Mesothelial cell of epicardium (in vitro differentiated cells): ENCODE measurements around the gene CALHM3. TPM values are rescaled to one million over a fixed set of nuclear protein-coding genes. Genes with fewer than 3 reads are reported as not detected.

Experiments used
- DNase-seq, 2 experiments: peaks; one replicate each; pipeline ENCODE4 v3.0.0; 2021; ENCODE audit warnings: low spot score in 2 of 2; ENCODE audit not compliant: unreplicated experiment in 2 of 2
- H3K27ac Mint-ChIP-seq: 2 replicates; pipeline ENCODE4 v1.8.0; 2021; ENCODE audit warnings: mixed read lengths
- H3K27me3 Mint-ChIP-seq: 2 replicates; pipeline ENCODE4 v1.8.0; 2021; ENCODE audit warnings: low read depth, mixed read lengths
- H3K36me3 Mint-ChIP-seq: 2 replicates; pipeline ENCODE4 v1.8.0; 2021; ENCODE audit warnings: mixed read lengths
- H3K4me1 Mint-ChIP-seq: 2 replicates; pipeline ENCODE4 v1.8.0; 2021; ENCODE audit warnings: mixed read lengths
- H3K4me3 Mint-ChIP-seq: 2 replicates; pipeline ENCODE4 v1.8.0; 2021; ENCODE audit warnings: mild to moderate bottlenecking, moderate library complexity, mixed read lengths
- H3K9me3 Mint-ChIP-seq: 2 replicates; pipeline ENCODE4 v1.8.0; 2021; ENCODE audit warnings: mixed read lengths
- CTCF ChIP-seq: fragments of 200-600 bp; sonication (generic); IDR thresholded peaks from one replicate; pipeline ENCODE4 v1.5.0; 2021; ENCODE audit warnings: antibody characterized with exemption; ENCODE audit not compliant: unreplicated experiment
- total RNA-seq: library from RNA; stranded (reverse); gene quantifications from 3 replicates; pipeline ENCODE4 v1.2.1, GENCODE V29; 2021

CALHM3 gene
- total RNA-seq, 1 donor from 2014 or later = not detected

- Mint-ChIP-seq H3K27ac (no peak overlapping the region), H3K9me3 (no peaks in the 10 kb centered on the region), H3K27me3 (peaks cover 16% of the 10 kb centered on the region), H3K4me1 (no peaks in the 10 kb centered on the region), H3K36me3 (no peaks in the 10 kb centered on the region), H3K4me3 (no peak overlapping the region)
- DNase-seq = no peak
- TF ChIP-seq CTCF = no peak
These were observed 5.8 kb downstream of the CALHM3 start for GRCh38 chr10:103473261-103473671.

- no peak for DNase-seq
- no peaks in the 10 kb centered on the region for H3K36me3 Mint-ChIP-seq
- H3K4me3 Mint-ChIP-seq = no peak overlapping the region
- H3K27ac Mint-ChIP-seq = no peak overlapping the region
- no peak for TF ChIP-seq CTCF
- peaks cover 14% of the 10 kb centered on the region for H3K27me3 Mint-ChIP-seq
- H3K4me1 Mint-ChIP-seq = peaks cover 3% of the 10 kb centered on the region
- no peaks in the 10 kb centered on the region for H3K9me3 Mint-ChIP-seq
These were observed 7.0 kb downstream of the CALHM3 start for GRCh38 chr10:103472005-103472404.

GRCh38 chr10:103470761-103471653 is 8.0 kb downstream of the CALHM3 start:
- no peak overlapping the region for H3K27ac Mint-ChIP-seq
- H3K9me3 Mint-ChIP-seq = no peaks in the 10 kb centered on the region

GRCh38 chr10:103469201-103469600 is 9.8 kb downstream of the CALHM3 start:
- H3K27ac Mint-ChIP-seq = no peak overlapping the region
- H3K36me3 Mint-ChIP-seq = no peaks in the 10 kb centered on the region
- no peak for TF ChIP-seq CTCF
- peaks cover 14% of the 10 kb centered on the region for H3K27me3 Mint-ChIP-seq
- no peak for DNase-seq
- peaks cover 9% of the 10 kb centered on the region for H3K4me1 Mint-ChIP-seq
- H3K9me3 Mint-ChIP-seq = no peaks in the 10 kb centered on the region
- no peak overlapping the region for H3K4me3 Mint-ChIP-seq

More at GRCh38 chr10:103470761-103471653, 8.0 kb downstream of the CALHM3 start:
- no peaks in the 10 kb centered on the region for H3K36me3 Mint-ChIP-seq
- H3K4me1 Mint-ChIP-seq = peaks cover 9% of the 10 kb centered on the region
- DNase-seq = no peak
- H3K4me3 Mint-ChIP-seq = no peak overlapping the region
- H3K27me3 Mint-ChIP-seq = peaks cover 14% of the 10 kb centered on the region
- TF ChIP-seq CTCF = no peak

- H3K36me3 Mint-ChIP-seq = no peaks in the 10 kb centered on the region
- H3K9me3 Mint-ChIP-seq = no peaks in the 10 kb centered on the region
- H3K4me1 Mint-ChIP-seq = peaks cover 9% of the 10 kb centered on the region
- DNase-seq = no peak
- peaks cover 14% of the 10 kb centered on the region for H3K27me3 Mint-ChIP-seq
- H3K4me3 Mint-ChIP-seq = no peak overlapping the region
- peak overlapping the region; percentile 23 for H3K27ac Mint-ChIP-seq
- TF ChIP-seq CTCF = no peak
These were observed 11.6 kb downstream of the CALHM3 start for GRCh38 chr10:103467406-103467805.
